AG04450 (cell line): Measurements from ENCODE around the gene TARS3. TPM values are rescaled to one million over a fixed set of nuclear protein-coding genes. Genes with fewer than 3 reads are reported as not detected.
"Not testable (repeated sequence)": the region's sequence is repeated elsewhere in the genome, so short reads cannot be mapped to it uniquely, and the experiment has no call there.

Experiments used
- CTCF ChIA-PET: fragments of 300-600, 350-600 bp; formaldehyde crosslinking; extraction: SDS; loops from one replicate; lab custom pipeline; 2022; ENCODE audit warnings: antibody characterized with exemption, inconsistent platforms; lab: Charles Lee
- POLR2A ChIA-PET: fragments of 350-600 bp; formaldehyde crosslinking; extraction: SDS; loops from one replicate; lab custom pipeline; 2021; ENCODE audit warnings: antibody characterized with exemption, inconsistent platforms; lab: Yijun Ruan, JAX
- DNase-seq: peaks from one replicate; pipeline ENCODE4 v3.0.0-alpha.2; 2011; ENCODE audit warnings: low read depth, low spot score
- H3K27ac ChIP-seq: one replicate; pipeline ENCODE4 v1.5.1; 2012; ENCODE audit warnings: low read depth, low read length, control low read depth
- H3K27me3 ChIP-seq: one replicate; pipeline ENCODE4 v1.6.0; 2012; ENCODE audit warnings: low read length; ENCODE audit not compliant: control insufficient read depth, insufficient read depth
- H3K4me3 ChIP-seq: 2 replicates; pipeline ENCODE4 v1.5.1; 2011; ENCODE audit warnings: mild to moderate bottlenecking, low read depth, low read length, control low read depth
- H3K9me3 ChIP-seq: 2 replicates; pipeline ENCODE4 v1.5.1; 2012; ENCODE audit warnings: low read length; ENCODE audit not compliant: control insufficient read depth, insufficient read depth
- CTCF ChIP-seq: IDR thresholded peaks from 2 replicates; pipeline ENCODE4 v1.5.1; 2011; ENCODE audit warnings: low read depth, low read length, control low read depth, inconsistent platforms
- polyA minus RNA-seq: library from RNA; depleted of rRNA, polyadenylated mRNA; stranded (reverse); fragments of >200 nt; gene quantifications from 2 replicates; pipeline ENCODE4 v1.2.3, GENCODE V29; 2011; rRNA and poly(A)+ RNA removed
- polyA plus RNA-seq: library from polyadenylated mRNA; depleted of rRNA; stranded (reverse); fragments of >200 nt; gene quantifications from 2 replicates; pipeline ENCODE4 v1.2.3, GENCODE V29; 2011; rRNA removed

Gene TARS3
- 7.2 and 8.5 TPM in 2 replicates for polyA plus RNA-seq
- 7.4 and 9.5 TPM in 2 replicates for polyA minus RNA-seq

- DNase-seq = peak; percentile 42
- H3K9me3 ChIP-seq = no peaks in the 10 kb centered on the region
- POLR2A ChIA-PET = no interaction called here
- CTCF ChIA-PET = interaction anchor here (0.6 kb wide), 1 partner anchor 54 kb away, joined by 3 read pairs; no protein-coding TSS in a partner anchor
- no peak within 1 kb of the TSS for H3K27ac ChIP-seq
- H3K27me3 ChIP-seq = no peaks in the 10 kb centered on the region
- H3K4me3 ChIP-seq = peak within 1 kb of the TSS; percentile 77
- TF ChIP-seq CTCF = no peak; the same call in 1 of the 2 replicates
These were observed at the start of gene TARS3 for GRCh38 chr15:101723874-101724674. TSS of gene TARS3 (minus strand) at chr15:101724473. CDS start at chr15:101724387, 86 bp downstream.

- no peak for DNase-seq
- Histone ChIP-seq H3K4me3 (no peak overlapping the region), H3K9me3 (no peaks in the 10 kb centered on the region), H3K27ac (no peak overlapping the region), H3K27me3 (peaks cover 15% of the 10 kb centered on the region)
- ChIA-PET POLR2A (interaction anchor here (0.7 kb wide), 1 partner anchor 407 kb away, joined by 3 read pairs; no protein-coding TSS in a partner anchor), CTCF (interaction anchor here (0.5 to 0.6 kb wide), 2 partner anchors 21 to 1200 kb away, joined by 3 to 4 read pairs; no protein-coding TSS in a partner anchor)
- TF ChIP-seq CTCF = no peak
These were observed 49.3 kb upstream of the TARS3 start for GRCh38 chr15:101773496-101774100.

- no peak for DNase-seq
- no peak overlapping the region for H3K4me3 ChIP-seq
- no peak overlapping the region for H3K27ac ChIP-seq
- POLR2A ChIA-PET = interaction anchor here (0.7 kb wide), 1 partner anchor 406 kb away, joined by 3 read pairs; no protein-coding TSS in a partner anchor
- CTCF ChIA-PET = interaction anchor here (0.5 kb wide), 1 partner anchor 1200 kb away, joined by 4 read pairs; no protein-coding TSS in a partner anchor
- peaks cover 13% of the 10 kb centered on the region for H3K27me3 ChIP-seq
- H3K9me3 ChIP-seq = no peaks in the 10 kb centered on the region
- no peak for TF ChIP-seq CTCF
These were observed 48.6 kb upstream of the TARS3 start for GRCh38 chr15:101772921-101773320.

GRCh38 chr15:101767083-101767640, 42.9 kb upstream of the TARS3 start:
- H3K27me3 ChIP-seq, DNase-seq, POLR2A ChIA-PET, H3K4me3 ChIP-seq, H3K27ac ChIP-seq, CTCF ChIA-PET: not testable (repeated sequence)
- H3K9me3 ChIP-seq = peaks cover 22% of the 10 kb centered on the region

- Histone ChIP-seq H3K9me3 (peaks cover 22% of the 10 kb centered on the region), H3K27ac (no peak overlapping the region), H3K27me3 (no peaks in the 10 kb centered on the region), H3K4me3 (no peak overlapping the region)
- ChIA-PET POLR2A (no interaction called here), CTCF (interaction anchor here (0.6 to 1.2 kb wide), 3 partner anchors 33 to 1970 kb away, joined by 3 to 5 read pairs (median 4); no protein-coding TSS in a partner anchor)
- TF ChIP-seq CTCF = no peak
- no peak for DNase-seq
These were observed 41.6 kb upstream of the TARS3 start for GRCh38 chr15:101765772-101766456.

GRCh38 chr15:101765340-101765671, 41.0 kb upstream of the TARS3 start:
- peaks cover 22% of the 10 kb centered on the region for H3K9me3 ChIP-seq
- CTCF ChIA-PET = interaction anchor here (1.2 kb wide), 1 partner anchor 33 kb away, joined by 3 read pairs; no protein-coding TSS in a partner anchor
- POLR2A ChIA-PET, H3K27ac ChIP-seq, H3K27me3 ChIP-seq, DNase-seq, H3K4me3 ChIP-seq: not testable (repeated sequence)

- POLR2A ChIA-PET, H3K4me3 ChIP-seq: not testable (repeated sequence)
These were observed 40.5 kb upstream of the TARS3 start for GRCh38 chr15:101764669-101765339.

More at GRCh38 chr15:101764669-101765339, 40.5 kb upstream of the TARS3 start:
- H3K27ac ChIP-seq, H3K27me3 ChIP-seq, DNase-seq: not testable (repeated sequence)
- peaks cover 22% of the 10 kb centered on the region for H3K9me3 ChIP-seq
- CTCF ChIA-PET = interaction anchor here (1.2 kb wide), 1 partner anchor 34 kb away, joined by 3 read pairs; no protein-coding TSS in a partner anchor
